Measurements from ENCODE around the gene STPG3. TPM values are rescaled to one million over a fixed set of nuclear protein-coding genes. Genes with fewer than 3 reads are reported as not detected.

The STPG3 gene
- total and polyA plus RNA-seq, 4 donors, result not detected

DNA sequence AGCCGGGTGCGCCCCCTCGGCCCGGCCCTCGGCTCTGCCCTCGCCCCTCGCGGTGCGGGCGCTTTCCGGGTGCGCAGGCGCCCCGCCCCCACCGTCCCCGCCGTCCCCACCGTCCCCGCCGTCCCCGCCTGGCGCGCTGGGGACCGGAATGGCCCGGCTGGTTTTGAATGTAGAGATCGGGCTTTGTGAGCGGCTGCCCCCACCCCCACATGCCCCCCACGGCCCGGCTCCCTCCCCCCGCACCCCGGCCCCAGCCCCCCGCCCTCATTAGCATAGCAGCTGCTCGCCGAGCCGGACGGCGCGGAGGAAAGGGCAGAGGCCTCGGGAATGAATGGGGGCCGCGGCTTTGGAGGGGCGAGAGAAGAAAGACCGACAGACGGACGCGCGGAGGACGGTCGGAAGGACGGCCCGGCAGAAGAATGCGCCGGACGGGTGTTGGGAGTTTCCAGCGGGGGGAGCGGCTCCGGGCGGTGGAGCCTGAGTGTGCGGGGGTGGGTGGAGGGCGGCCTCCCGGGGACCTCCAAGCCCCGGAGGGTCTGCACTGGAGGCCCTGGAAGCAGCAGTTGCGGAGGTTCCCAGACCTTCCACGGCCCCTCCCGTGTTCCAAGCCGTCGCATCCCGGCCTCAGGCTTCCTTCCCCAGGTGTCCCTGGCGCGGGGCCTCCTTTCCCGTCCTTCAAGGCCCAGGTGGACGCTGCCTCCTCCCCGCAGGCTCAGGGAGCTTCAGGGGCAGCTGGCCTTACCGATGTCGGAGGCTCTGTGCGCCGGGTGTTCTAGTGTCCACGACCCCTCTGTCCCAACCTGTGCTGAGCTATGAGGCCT lies 45.0 kb downstream of the STPG3 start:
- WGBS, result 15% methylated on average over 78 of the region's 78 CpGs
- no peak overlapping the region for H3K9ac ChIP-seq (ENCODE audit: low read depth in 1 of 2, low read length in 2 of 2)
- peaks cover 0 to 3% (median 0%) of the 10 kb centered on the region in 4 donors for H3K27me3 ChIP-seq (ENCODE audit: control insufficient read depth in 4 of 4, insufficient read depth in 4 of 4, low read length in 3 of 4)
- H3K9me3 ChIP-seq (ENCODE audit: control insufficient read depth in 4 of 4, low read length in 3 of 4), result no peaks in the 10 kb centered on the region
- peak overlapping the region in 1 of 3 donors; percentile 62 for H3K4me3 ChIP-seq (ENCODE audit: low read depth in 1 of 3, low read length in 3 of 3)
- H3K27ac ChIP-seq (ENCODE audit: low read depth in 1 of 2, low read length in 2 of 2), result peak overlapping the region; percentile 74 to 87
- H3K36me3 ChIP-seq (ENCODE audit: control insufficient read depth in 4 of 4, insufficient read depth in 3 of 4, low read depth in 1 of 4, low read length in 3 of 4), result no peaks in the 10 kb centered on the region
- DNase-seq (ENCODE audit: low spot score), result no peak
- peaks cover 14 to 56% (median 26%) of the 10 kb centered on the region in 4 donors for H3K4me1 ChIP-seq (ENCODE audit: control insufficient read depth in 4 of 4, insufficient read depth in 4 of 4, low read length in 3 of 4)
- TF ChIP-seq, protein P1, sequence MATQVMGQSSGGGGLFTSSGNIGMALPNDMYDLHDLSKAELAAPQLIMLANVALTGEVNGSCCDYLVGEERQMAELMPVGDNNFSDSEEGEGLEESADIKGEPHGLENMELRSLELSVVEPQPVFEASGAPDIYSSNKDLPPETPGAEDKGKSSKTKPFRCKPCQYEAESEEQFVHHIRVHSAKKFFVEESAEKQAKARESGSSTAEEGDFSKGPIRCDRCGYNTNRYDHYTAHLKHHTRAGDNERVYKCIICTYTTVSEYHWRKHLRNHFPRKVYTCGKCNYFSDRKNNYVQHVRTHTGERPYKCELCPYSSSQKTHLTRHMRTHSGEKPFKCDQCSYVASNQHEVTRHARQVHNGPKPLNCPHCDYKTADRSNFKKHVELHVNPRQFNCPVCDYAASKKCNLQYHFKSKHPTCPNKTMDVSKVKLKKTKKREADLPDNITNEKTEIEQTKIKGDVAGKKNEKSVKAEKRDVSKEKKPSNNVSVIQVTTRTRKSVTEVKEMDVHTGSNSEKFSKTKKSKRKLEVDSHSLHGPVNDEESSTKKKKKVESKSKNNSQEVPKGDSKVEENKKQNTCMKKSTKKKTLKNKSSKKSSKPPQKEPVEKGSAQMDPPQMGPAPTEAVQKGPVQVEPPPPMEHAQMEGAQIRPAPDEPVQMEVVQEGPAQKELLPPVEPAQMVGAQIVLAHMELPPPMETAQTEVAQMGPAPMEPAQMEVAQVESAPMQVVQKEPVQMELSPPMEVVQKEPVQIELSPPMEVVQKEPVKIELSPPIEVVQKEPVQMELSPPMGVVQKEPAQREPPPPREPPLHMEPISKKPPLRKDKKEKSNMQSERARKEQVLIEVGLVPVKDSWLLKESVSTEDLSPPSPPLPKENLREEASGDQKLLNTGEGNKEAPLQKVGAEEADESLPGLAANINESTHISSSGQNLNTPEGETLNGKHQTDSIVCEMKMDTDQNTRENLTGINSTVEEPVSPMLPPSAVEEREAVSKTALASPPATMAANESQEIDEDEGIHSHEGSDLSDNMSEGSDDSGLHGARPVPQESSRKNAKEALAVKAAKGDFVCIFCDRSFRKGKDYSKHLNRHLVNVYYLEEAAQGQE (IDR thresholded peaks at IDR 0.05), result no peak
- TF ChIP-seq, protein P2, sequence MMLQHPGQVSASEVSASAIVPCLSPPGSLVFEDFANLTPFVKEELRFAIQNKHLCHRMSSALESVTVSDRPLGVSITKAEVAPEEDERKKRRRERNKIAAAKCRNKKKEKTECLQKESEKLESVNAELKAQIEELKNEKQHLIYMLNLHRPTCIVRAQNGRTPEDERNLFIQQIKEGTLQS (IDR thresholded peaks at IDR 0.05), result no peak
- no peak for TF ChIP-seq GABPA (IDR thresholded peaks at IDR 0.05 in 1 of 2, conservative IDR thresholded peaks at IDR 0.05 in 1 of 2)
- no peak for TF ChIP-seq TAF1 (conservative IDR thresholded peaks at IDR 0.05)
- TF ChIP-seq FOXA2 (IDR thresholded peaks at IDR 0.05), result no peak

DNA sequence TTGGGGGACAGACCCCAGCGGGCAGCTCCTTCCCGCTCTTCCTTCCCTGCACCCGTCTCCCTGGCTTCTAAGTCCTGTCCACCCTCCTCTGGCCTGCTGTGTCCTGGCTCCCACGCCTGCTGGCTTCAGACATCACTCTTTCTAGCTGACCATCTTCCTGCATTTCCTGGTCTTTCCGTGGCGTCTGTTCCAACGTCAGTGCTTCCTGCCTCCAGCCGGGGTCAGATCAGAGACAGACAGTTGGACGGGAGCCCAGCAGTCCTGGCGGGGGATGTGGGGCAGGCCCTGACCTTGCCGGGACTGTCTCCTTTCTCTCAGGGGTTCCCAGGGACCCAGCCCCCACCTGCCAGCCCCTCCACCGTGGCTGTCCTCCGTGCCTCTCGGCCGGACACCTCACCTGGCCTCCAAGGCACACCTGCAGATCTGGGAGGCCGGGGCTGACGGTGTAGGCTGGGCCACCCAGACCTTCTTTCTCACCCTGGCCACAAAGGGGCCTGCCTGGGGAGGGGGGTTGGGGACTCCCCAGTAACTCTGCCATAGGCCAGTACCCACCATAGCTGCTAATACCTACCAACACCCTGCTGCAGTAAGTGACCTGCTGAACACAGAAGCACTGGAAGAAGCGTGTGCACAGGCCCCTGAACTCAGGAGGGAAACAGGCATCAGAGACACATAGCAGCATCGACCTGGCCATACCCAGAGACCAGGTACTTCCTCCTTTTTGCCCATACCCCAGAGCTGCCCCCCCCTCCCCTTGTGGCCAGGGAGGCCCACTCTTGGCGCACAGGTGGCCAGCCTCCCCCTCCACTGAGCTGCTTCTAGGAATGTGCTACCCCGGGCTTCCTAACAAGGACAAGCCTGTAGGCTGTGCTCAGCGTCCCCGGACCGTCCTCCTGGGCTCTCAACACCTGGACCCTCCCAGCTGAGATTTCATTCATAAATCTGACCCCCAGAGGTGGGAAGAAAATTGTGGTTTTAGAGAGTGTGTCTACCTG lies 45.9 kb downstream of the STPG3 start:
- Histone ChIP-seq H3K4me3 (ENCODE audit: low read depth in 1 of 3, low read length in 3 of 3) (no peak overlapping the region), H3K36me3 (ENCODE audit: control insufficient read depth in 4 of 4, insufficient read depth in 3 of 4, low read depth in 1 of 4, low read length in 3 of 4) (no peaks in the 10 kb centered on the region), H3K4me1 (ENCODE audit: control insufficient read depth in 4 of 4, insufficient read depth in 4 of 4, low read length in 3 of 4) (peaks cover 14 to 64% (median 32%) of the 10 kb centered on the region in 4 donors), H3K9ac (ENCODE audit: low read depth in 1 of 2, low read length in 2 of 2) (no peak overlapping the region), H3K27me3 (ENCODE audit: control insufficient read depth in 4 of 4, insufficient read depth in 4 of 4, low read length in 3 of 4) (peaks cover 0 to 3% (median 0%) of the 10 kb centered on the region in 4 donors), H3K9me3 (ENCODE audit: control insufficient read depth in 4 of 4, low read length in 3 of 4) (no peaks in the 10 kb centered on the region), H3K27ac (ENCODE audit: low read depth in 1 of 2, low read length in 2 of 2) (peak overlapping the region; percentile 74 to 87)
- peak; percentile 23 to 32 for TF ChIP-seq RXRA (IDR thresholded peaks at IDR 0.05)
- TF ChIP-seq, protein P3, sequence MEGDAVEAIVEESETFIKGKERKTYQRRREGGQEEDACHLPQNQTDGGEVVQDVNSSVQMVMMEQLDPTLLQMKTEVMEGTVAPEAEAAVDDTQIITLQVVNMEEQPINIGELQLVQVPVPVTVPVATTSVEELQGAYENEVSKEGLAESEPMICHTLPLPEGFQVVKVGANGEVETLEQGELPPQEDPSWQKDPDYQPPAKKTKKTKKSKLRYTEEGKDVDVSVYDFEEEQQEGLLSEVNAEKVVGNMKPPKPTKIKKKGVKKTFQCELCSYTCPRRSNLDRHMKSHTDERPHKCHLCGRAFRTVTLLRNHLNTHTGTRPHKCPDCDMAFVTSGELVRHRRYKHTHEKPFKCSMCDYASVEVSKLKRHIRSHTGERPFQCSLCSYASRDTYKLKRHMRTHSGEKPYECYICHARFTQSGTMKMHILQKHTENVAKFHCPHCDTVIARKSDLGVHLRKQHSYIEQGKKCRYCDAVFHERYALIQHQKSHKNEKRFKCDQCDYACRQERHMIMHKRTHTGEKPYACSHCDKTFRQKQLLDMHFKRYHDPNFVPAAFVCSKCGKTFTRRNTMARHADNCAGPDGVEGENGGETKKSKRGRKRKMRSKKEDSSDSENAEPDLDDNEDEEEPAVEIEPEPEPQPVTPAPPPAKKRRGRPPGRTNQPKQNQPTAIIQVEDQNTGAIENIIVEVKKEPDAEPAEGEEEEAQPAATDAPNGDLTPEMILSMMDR (IDR thresholded peaks at IDR 0.05; ENCODE audit: low read depth, low read length, missing input control), result no peak
- peak; percentile 91 for TF ChIP-seq NR2F2 (IDR thresholded peaks at IDR 0.05)
- WGBS, result 50% methylated on average over 24 of the region's 24 CpGs
- no peak for DNase-seq (ENCODE audit: low spot score)

Measured in liver (tissue), 9 donors.